ENCODE results near the gene ENHO. TPM values are rescaled to one million over a fixed set of nuclear protein-coding genes. Genes with fewer than 3 reads are reported as not detected.

Gene ENHO
- total RNA-seq, 1 donor: not detected

DNA sequence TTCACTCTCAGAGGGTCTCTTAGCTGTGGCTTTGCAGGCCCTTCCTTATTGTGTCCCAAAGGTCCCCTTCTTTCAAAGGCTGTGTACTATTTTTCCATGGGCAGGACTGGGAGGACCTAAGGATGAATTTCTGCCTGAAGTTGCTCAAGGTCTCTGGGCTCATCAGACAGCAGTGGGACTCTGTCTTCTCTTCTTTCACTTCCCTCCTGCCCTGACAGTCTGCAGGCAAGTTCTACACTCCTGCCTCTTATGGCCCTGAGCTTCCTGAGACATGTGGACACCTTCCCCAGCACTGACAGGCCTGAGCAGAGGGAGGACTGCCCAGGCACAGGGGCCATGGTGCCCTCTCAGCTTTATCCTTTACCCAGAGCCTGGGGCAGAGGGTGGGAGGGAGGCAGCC lies 14.8 kb downstream of the ENHO start:
- no peak for DNase-seq (ENCODE audit: low read depth)
- TF ChIP-seq, protein P1, sequence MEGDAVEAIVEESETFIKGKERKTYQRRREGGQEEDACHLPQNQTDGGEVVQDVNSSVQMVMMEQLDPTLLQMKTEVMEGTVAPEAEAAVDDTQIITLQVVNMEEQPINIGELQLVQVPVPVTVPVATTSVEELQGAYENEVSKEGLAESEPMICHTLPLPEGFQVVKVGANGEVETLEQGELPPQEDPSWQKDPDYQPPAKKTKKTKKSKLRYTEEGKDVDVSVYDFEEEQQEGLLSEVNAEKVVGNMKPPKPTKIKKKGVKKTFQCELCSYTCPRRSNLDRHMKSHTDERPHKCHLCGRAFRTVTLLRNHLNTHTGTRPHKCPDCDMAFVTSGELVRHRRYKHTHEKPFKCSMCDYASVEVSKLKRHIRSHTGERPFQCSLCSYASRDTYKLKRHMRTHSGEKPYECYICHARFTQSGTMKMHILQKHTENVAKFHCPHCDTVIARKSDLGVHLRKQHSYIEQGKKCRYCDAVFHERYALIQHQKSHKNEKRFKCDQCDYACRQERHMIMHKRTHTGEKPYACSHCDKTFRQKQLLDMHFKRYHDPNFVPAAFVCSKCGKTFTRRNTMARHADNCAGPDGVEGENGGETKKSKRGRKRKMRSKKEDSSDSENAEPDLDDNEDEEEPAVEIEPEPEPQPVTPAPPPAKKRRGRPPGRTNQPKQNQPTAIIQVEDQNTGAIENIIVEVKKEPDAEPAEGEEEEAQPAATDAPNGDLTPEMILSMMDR (IDR thresholded peaks at IDR 0.05; ENCODE audit: insufficient read depth, low read length): no peak
- H3K4me3 ChIP-seq (ENCODE audit: low read depth, low read length): no peak overlapping the region

DNA sequence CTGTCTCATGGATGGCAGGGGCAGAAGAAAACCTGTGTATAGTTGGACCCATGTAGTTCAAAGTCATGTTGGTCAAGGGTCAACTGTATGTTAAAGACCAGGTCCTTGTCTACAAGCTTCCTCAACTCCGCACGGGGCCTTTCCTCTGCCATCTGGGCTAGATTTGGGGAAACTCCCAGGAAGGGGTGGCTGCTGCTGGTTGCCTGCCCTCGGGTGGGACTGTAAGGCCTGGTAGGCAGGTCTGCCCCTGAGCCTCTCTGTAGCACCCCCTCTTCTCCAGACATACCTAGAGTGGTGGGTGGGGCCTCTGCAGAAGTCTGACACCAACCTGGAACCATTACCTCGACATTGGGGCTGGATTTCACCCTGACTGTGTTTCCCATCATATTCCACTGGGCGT lies 15.2 kb downstream of the ENHO start:
- TF ChIP-seq, protein P1 (IDR thresholded peaks at IDR 0.05; ENCODE audit: insufficient read depth, low read length): no peak
- DNase-seq (ENCODE audit: low read depth): no peak
- no peak overlapping the region for H3K4me3 ChIP-seq (ENCODE audit: low read depth, low read length)

DNA sequence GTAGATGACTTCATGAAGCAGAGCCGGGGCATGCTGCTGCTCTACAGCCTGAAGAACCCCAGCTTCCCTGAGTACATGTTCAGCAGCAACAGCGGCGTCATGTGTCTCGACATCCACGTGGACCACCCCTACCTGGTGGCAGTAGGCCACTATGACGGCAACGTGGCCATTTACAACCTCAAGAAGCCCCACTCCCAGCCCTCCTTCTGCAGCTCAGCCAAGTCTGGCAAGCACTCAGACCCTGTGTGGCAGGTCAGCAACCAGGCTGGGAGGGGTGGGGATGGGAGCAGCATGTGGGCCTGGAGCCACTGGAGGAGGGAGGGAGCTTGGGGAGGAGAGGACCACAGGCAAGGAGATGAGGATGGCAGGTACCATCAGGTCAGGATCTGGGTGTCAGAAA lies 16.2 kb downstream of the ENHO start:
- TF ChIP-seq, protein P1 (IDR thresholded peaks at IDR 0.05; ENCODE audit: insufficient read depth, low read length): no peak
- no peak overlapping the region for H3K4me3 ChIP-seq (ENCODE audit: low read depth, low read length)
- no peak for DNase-seq (ENCODE audit: low read depth)

DNA sequence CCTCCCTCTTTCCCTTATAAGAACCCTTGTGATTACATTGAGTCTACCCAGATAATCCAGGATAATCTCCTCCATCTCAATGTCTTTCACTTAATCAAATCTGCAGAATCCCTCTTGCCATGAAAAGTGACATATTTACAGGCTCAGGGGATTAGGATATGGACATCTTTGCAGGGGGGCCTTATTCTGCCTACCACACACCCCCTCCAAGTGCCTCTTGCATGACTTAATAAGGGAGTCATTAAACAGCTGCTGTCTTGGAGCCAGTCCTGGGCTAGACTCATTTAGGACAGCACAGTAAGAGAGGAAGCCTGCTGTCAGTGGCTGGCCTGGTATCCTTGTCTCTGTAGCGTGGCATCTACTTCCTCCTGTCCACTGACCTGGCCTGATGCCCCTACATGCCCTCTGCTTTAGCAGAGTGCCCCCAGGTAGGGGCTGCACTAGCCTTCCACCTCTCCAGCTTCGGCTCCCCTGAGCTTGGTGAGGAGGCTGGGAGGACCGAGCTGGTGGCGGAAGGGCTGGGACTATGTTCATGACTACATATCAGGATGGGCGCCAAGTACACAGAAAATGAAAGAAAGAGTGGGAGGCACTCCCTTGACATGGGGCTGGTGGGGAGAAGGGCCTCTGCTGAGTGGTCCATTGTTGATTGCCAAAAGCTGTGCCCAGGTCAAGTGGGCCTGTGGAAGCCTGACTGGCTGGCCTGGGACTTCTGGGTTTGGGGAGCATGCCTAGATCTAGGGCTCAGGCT lies 17.2 kb downstream of the ENHO start:
- TF ChIP-seq, protein P1 (IDR thresholded peaks at IDR 0.05; ENCODE audit: insufficient read depth, low read length): no peak
- no peak for DNase-seq (ENCODE audit: low read depth)

DNA sequence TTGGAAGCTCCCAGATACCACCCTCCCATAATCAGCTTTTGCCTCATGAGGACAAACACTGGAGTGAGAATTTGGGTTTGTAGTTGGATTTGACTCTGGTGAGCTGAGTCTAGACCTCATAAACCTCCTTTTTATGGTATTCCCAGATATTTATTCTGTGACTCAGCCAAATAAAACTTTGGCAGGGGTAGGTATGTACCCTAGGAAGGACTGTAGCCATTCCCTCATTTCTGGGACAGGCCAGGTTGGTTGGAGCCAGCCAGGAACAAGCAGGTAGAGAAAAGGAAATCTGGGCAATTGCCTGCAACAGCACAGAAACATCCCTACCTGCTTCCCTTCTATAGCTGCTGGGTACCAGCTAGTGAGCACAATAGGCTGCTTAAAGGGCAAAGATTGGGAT lies 19.4 kb downstream of the ENHO start:
- DNase-seq (ENCODE audit: low read depth): no peak
- TF ChIP-seq, protein P1 (IDR thresholded peaks at IDR 0.05; ENCODE audit: insufficient read depth, low read length): no peak
- H3K4me3 ChIP-seq (ENCODE audit: low read depth, low read length): no peak overlapping the region

More for the DNA sequence above, 17.2 kb downstream of the ENHO start:
- no peak overlapping the region for H3K4me3 ChIP-seq (ENCODE audit: low read depth, low read length)

DNA sequence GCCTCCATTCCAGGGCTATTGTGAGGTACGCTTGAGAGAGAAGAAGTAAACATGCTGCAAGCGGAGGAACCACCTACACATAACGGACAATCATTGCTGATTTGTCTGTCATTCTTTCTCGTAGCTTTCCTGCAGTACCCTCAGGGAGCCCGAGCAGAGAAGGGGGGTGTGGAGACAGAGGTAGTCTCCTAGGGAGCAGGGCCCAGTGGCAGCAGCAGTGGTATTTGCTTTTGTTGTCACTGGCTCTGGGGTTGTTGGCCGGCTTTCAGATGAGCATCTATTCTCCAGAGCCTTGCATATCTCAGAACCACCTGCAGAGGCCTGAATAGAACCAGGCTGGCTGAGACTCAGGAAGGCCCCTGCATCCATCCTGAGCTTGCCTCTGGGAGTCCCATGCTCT lies 19.9 kb downstream of the ENHO start:
- DNase-seq (ENCODE audit: low read depth): no peak
- H3K4me3 ChIP-seq (ENCODE audit: low read depth, low read length): no peak overlapping the region
- TF ChIP-seq, protein P1 (IDR thresholded peaks at IDR 0.05; ENCODE audit: insufficient read depth, low read length): no peak

DNA sequence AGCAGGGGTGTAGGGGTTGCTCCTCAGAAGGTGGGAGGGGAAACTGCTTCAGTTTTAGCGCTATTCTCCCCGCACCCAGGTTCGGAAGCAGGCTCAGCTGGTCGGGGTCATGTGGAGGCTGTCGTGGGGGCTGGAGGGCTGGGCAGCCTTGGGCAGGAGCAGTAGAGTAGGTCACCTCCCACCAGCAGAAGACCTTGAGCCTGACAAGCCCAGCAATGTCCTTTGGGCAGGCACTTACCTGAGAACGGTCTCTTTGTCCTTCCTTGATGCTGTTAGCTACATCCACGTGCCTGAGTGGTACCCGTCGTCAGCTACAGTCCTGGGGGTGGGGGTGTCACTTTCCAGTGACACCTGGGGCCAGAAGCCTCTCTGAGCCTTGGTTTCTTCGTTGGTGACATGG lies 20.3 kb downstream of the ENHO start:
- no peak overlapping the region for H3K4me3 ChIP-seq (ENCODE audit: low read depth, low read length)
- no peak for DNase-seq (ENCODE audit: low read depth)
- TF ChIP-seq, protein P1 (IDR thresholded peaks at IDR 0.05; ENCODE audit: insufficient read depth, low read length): no peak
